Measurements from ENCODE around the gene TSEN2.
A peak's percentile ranks its signal among the peaks of the same experiment; 100 is the strongest.

The TSEN2 gene

DNA sequence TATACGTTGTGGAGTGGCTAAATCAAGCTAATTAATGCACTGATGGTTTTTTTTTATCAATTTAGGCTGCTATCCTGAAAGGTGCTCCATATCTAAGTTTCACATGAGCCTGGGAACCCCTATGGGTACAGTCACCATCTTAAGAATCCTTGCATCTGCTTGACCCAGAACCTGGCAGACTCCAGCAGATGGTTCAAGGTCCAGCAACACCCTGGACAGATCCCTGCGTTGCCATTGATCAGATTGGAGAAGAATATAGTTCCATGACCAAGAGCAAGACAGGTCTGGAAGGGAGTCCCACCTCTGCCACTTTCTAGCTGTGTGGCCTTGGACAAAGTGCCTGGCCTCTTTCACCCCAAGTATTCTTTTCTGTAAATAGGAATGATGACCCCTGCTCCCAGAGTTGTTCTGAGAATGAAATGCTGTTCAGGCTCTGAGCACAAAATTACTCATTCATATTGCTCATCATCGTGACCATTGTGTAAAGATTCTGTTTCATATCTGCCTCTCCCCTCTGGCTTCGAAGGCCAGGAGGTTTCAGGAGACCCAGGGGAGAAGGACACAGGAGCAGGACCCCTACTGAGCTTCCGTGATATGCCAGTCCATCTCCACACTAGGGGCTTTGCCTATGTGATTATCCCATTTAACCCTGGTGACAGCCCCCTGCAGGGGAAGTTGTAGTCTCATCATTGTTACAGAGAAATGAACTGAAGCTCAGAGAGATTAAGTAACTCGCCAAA, 30.0 kb upstream of the TSEN2 start:
- no peak overlapping the region for H2AFZ ChIP-seq (ENCODE audit: low read depth, low read length)
- no peak overlapping the region for H3K23ac ChIP-seq (ENCODE audit: low read length in 2 of 2)
- no peak overlapping the region for H2BK120ac ChIP-seq (ENCODE audit: low read depth, low read length)
- H3K18ac ChIP-seq (ENCODE audit: low read depth in 1 of 2, low read length in 2 of 2), result no peak overlapping the region
- 70% methylated on average over 3 of the region's 6 CpGs for WGBS
- H3K4me1 ChIP-seq (ENCODE audit: control insufficient read depth, insufficient read depth, low read depth, low read length), result peaks cover 10% of the 10 kb centered on the region
- no peaks in the 10 kb centered on the region for H3K79me1 ChIP-seq (replicated peaks; ENCODE audit: low read length, poor library complexity, severe bottlenecking)
- H3K14ac ChIP-seq (ENCODE audit: low read length in 2 of 2), result no peak overlapping the region
- H3K9me3 ChIP-seq (ENCODE audit: control insufficient read depth, low read length), result peaks cover 3% of the 10 kb centered on the region
- no peak overlapping the region for H2AK5ac ChIP-seq (ENCODE audit: low read length, severe bottlenecking)
- no peak overlapping the region for H3K4me2 ChIP-seq (ENCODE audit: low read length, poor library complexity, severe bottlenecking)
- no peak overlapping the region for H2BK5ac ChIP-seq (ENCODE audit: low read depth, low read length, poor library complexity, severe bottlenecking)
- H3K27ac ChIP-seq (ENCODE audit: low read length, poor library complexity, severe bottlenecking), result no peak overlapping the region
- H3K36me3 ChIP-seq (ENCODE audit: control insufficient read depth in 1 of 2, insufficient read depth in 2 of 2, low read depth in 1 of 2, low read length in 2 of 2), result no peaks in the 10 kb centered on the region
- no peak overlapping the region for H2BK12ac ChIP-seq (ENCODE audit: low read length in 2 of 2)
- no peak overlapping the region for H4K8ac ChIP-seq (ENCODE audit: low read length)
- no peaks in the 10 kb centered on the region for H3K27me3 ChIP-seq (ENCODE audit: control insufficient read depth in 1 of 2, insufficient read depth in 1 of 2, low read length in 2 of 2)
- H2BK15ac ChIP-seq (ENCODE audit: low read depth, poor library complexity, severe bottlenecking), result no peak overlapping the region
- H4K91ac ChIP-seq (ENCODE audit: low read length), result no peak overlapping the region
- no peak for DNase-seq
- no peak overlapping the region for H3K4me3 ChIP-seq (ENCODE audit: insufficient read depth in 1 of 2, low read depth in 1 of 2, low read length in 2 of 2)
- no peak overlapping the region for H3K4ac ChIP-seq (ENCODE audit: low read depth in 1 of 2, low read length in 2 of 2)
- peak overlapping the region; percentile 20 for H3K9ac ChIP-seq (ENCODE audit: low read length)

DNA sequence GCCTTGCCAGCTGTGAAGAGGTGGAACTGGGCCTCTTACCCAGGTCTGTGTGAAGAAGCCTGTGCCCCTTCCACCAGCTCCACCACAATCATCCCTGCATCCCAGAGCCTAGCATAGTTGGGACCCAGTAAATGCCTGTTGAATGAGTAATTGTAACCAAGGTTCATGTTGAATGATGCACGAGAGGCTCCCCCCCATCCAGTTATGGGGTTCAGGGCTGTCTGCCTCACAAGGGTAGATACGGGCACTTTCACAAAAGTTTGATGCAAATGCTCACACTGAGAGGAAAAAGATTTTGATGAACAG, 29.5 kb upstream of the TSEN2 start:
- Histone ChIP-seq H2BK5ac (ENCODE audit: low read depth, low read length, poor library complexity, severe bottlenecking) (no peak overlapping the region), H3K18ac (ENCODE audit: low read depth in 1 of 2, low read length in 2 of 2) (no peak overlapping the region), H3K27ac (ENCODE audit: low read length, poor library complexity, severe bottlenecking) (no peak overlapping the region), H3K4me2 (ENCODE audit: low read length, poor library complexity, severe bottlenecking) (no peak overlapping the region), H3K27me3 (ENCODE audit: control insufficient read depth in 1 of 2, insufficient read depth in 1 of 2, low read length in 2 of 2) (no peaks in the 10 kb centered on the region), H3K4me1 (ENCODE audit: control insufficient read depth, insufficient read depth, low read depth, low read length) (peaks cover 10% of the 10 kb centered on the region), H2AK5ac (ENCODE audit: low read length, severe bottlenecking) (no peak overlapping the region), H3K23ac (ENCODE audit: low read length in 2 of 2) (no peak overlapping the region), H2AFZ (ENCODE audit: low read depth, low read length) (no peak overlapping the region), H3K4me3 (ENCODE audit: insufficient read depth in 1 of 2, low read depth in 1 of 2, low read length in 2 of 2) (no peak overlapping the region), H4K91ac (ENCODE audit: low read length) (no peak overlapping the region), H3K9me3 (ENCODE audit: control insufficient read depth, low read length) (peaks cover 3% of the 10 kb centered on the region), H3K79me1 (replicated peaks; ENCODE audit: low read length, poor library complexity, severe bottlenecking) (no peaks in the 10 kb centered on the region), H2BK120ac (ENCODE audit: low read depth, low read length) (no peak overlapping the region), H3K4ac (ENCODE audit: low read depth in 1 of 2, low read length in 2 of 2) (no peak overlapping the region), H2BK12ac (ENCODE audit: low read length in 2 of 2) (no peak overlapping the region), H3K36me3 (ENCODE audit: control insufficient read depth in 1 of 2, insufficient read depth in 2 of 2, low read depth in 1 of 2, low read length in 2 of 2) (no peaks in the 10 kb centered on the region), H4K8ac (ENCODE audit: low read length) (no peak overlapping the region), H3K14ac (ENCODE audit: low read length in 2 of 2) (no peak overlapping the region), H2BK15ac (ENCODE audit: low read depth, poor library complexity, severe bottlenecking) (no peak overlapping the region), H3K9ac (ENCODE audit: low read length) (peak overlapping the region; percentile 20)
- WGBS, result 77% methylated on average over 2 of the region's 2 CpGs
- DNase-seq, result no peak

DNA sequence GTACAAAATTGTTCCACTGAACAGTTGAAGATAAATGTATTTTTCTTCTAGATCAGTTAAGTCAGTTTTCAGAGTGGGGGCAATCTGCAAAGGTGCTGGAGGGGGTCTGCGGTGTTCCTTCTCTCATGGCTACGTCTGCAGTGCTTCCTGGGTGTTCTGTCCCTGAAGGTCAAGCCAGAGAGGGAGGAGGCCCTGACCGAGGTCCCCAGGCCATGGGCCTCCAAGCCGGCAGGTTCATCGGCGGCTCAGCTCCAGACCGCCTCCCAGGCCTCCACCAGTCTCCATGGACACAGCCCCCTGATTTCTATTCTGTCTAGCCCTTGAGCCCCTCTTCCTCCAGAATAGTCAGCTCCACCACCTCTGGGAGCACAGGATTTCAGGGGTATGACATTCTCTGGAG, 28.5 kb upstream of the TSEN2 start:
- Histone ChIP-seq H3K4me2 (ENCODE audit: low read length, poor library complexity, severe bottlenecking) (no peak overlapping the region), H2BK120ac (ENCODE audit: low read depth, low read length) (no peak overlapping the region), H3K27me3 (ENCODE audit: control insufficient read depth in 1 of 2, insufficient read depth in 1 of 2, low read length in 2 of 2) (no peaks in the 10 kb centered on the region), H4K91ac (ENCODE audit: low read length) (no peak overlapping the region), H3K36me3 (ENCODE audit: control insufficient read depth in 1 of 2, insufficient read depth in 2 of 2, low read depth in 1 of 2, low read length in 2 of 2) (no peaks in the 10 kb centered on the region), H3K14ac (ENCODE audit: low read length in 2 of 2) (no peak overlapping the region), H2AFZ (ENCODE audit: low read depth, low read length) (no peak overlapping the region), H2AK5ac (ENCODE audit: low read length, severe bottlenecking) (no peak overlapping the region), H3K9me3 (ENCODE audit: control insufficient read depth, low read length) (peaks cover 3% of the 10 kb centered on the region), H3K4me3 (ENCODE audit: insufficient read depth in 1 of 2, low read depth in 1 of 2, low read length in 2 of 2) (no peak overlapping the region), H3K18ac (ENCODE audit: low read depth in 1 of 2, low read length in 2 of 2) (no peak overlapping the region), H3K79me1 (replicated peaks; ENCODE audit: low read length, poor library complexity, severe bottlenecking) (no peaks in the 10 kb centered on the region), H2BK12ac (ENCODE audit: low read length in 2 of 2) (no peak overlapping the region), H2BK5ac (ENCODE audit: low read depth, low read length, poor library complexity, severe bottlenecking) (no peak overlapping the region), H3K4ac (ENCODE audit: low read depth in 1 of 2, low read length in 2 of 2) (no peak overlapping the region), H3K27ac (ENCODE audit: low read length, poor library complexity, severe bottlenecking) (no peak overlapping the region), H2BK15ac (ENCODE audit: low read depth, poor library complexity, severe bottlenecking) (no peak overlapping the region), H3K9ac (ENCODE audit: low read length) (no peak overlapping the region), H3K23ac (ENCODE audit: low read length in 2 of 2) (peak overlapping the region in 1 of 2 experiments; percentile 29), H3K4me1 (ENCODE audit: control insufficient read depth, insufficient read depth, low read depth, low read length) (peaks cover 10% of the 10 kb centered on the region), H4K8ac (ENCODE audit: low read length) (no peak overlapping the region)
- no peak for DNase-seq
- WGBS, result 83% methylated on average over 3 of the region's 7 CpGs

DNA sequence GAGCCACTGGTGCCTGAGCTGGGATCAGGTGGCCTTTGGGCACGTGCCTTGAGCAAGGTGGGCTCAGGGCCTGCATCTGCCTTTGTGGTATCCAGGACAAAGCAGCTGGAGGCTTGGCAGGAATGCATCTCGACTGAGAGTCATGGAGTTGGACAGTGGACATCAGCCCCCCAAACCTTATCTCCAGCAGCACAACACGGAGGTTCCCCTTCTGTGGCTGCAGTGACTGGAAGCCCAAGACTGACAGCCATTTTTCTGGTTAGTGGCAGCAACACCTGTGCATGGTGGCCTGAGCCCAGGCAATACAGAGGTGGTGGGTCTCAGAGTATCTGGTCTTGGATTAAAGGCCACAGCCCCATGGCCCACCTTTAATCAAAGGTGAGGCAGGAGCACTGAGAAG, 27.8 kb upstream of the TSEN2 start:
- H3K4me3 ChIP-seq (ENCODE audit: insufficient read depth in 1 of 2, low read depth in 1 of 2, low read length in 2 of 2), result no peak overlapping the region
- H2AK5ac ChIP-seq (ENCODE audit: low read length, severe bottlenecking), result no peak overlapping the region
- no peak overlapping the region for H3K23ac ChIP-seq (ENCODE audit: low read length in 2 of 2)
- no peak overlapping the region for H4K91ac ChIP-seq (ENCODE audit: low read length)
- peaks cover 2% of the 10 kb centered on the region for H3K9me3 ChIP-seq (ENCODE audit: control insufficient read depth, low read length)
- H2BK15ac ChIP-seq (ENCODE audit: low read depth, poor library complexity, severe bottlenecking), result no peak overlapping the region
- H3K27me3 ChIP-seq (ENCODE audit: control insufficient read depth in 1 of 2, insufficient read depth in 1 of 2, low read length in 2 of 2), result no peaks in the 10 kb centered on the region
- H3K14ac ChIP-seq (ENCODE audit: low read length in 2 of 2), result no peak overlapping the region
- no peak overlapping the region for H2BK12ac ChIP-seq (ENCODE audit: low read length in 2 of 2)
- no peaks in the 10 kb centered on the region for H3K79me1 ChIP-seq (replicated peaks; ENCODE audit: low read length, poor library complexity, severe bottlenecking)
- no peak overlapping the region for H3K4ac ChIP-seq (ENCODE audit: low read depth in 1 of 2, low read length in 2 of 2)
- 66% methylated on average over 3 of the region's 3 CpGs for WGBS
- H3K27ac ChIP-seq (ENCODE audit: low read length, poor library complexity, severe bottlenecking), result no peak overlapping the region
- no peak overlapping the region for H3K4me2 ChIP-seq (ENCODE audit: low read length, poor library complexity, severe bottlenecking)
- no peak overlapping the region for H2BK5ac ChIP-seq (ENCODE audit: low read depth, low read length, poor library complexity, severe bottlenecking)
- no peak overlapping the region for H4K8ac ChIP-seq (ENCODE audit: low read length)
- H3K18ac ChIP-seq (ENCODE audit: low read depth in 1 of 2, low read length in 2 of 2), result no peak overlapping the region
- no peak overlapping the region for H3K9ac ChIP-seq (ENCODE audit: low read length)
- H3K36me3 ChIP-seq (ENCODE audit: control insufficient read depth in 1 of 2, insufficient read depth in 2 of 2, low read depth in 1 of 2, low read length in 2 of 2), result no peaks in the 10 kb centered on the region
- peaks cover 10% of the 10 kb centered on the region for H3K4me1 ChIP-seq (ENCODE audit: control insufficient read depth, insufficient read depth, low read depth, low read length)
- no peak overlapping the region for H2AFZ ChIP-seq (ENCODE audit: low read depth, low read length)
- H2BK120ac ChIP-seq (ENCODE audit: low read depth, low read length), result no peak overlapping the region
- DNase-seq, result no peak

Measured in mesenchymal stem cell (in vitro differentiated cells and primary cell).